ENCODE results near the gene CAPN9.

CAPN9 gene

GRCh38 chr1:230772457-230773395 lies 25.5 kb downstream of the CAPN9 start:
- no peak for DNase-seq

- no peak for DNase-seq
These were observed 26.3 kb downstream of the CAPN9 start for GRCh38 chr1:230773396-230774033.

GRCh38 chr1:230778916-230779590 lies 31.9 kb downstream of the CAPN9 start:
- DNase-seq = no peak

- no peak for DNase-seq
These were observed 33.9 kb downstream of the CAPN9 start for GRCh38 chr1:230781131-230781530.

GRCh38 chr1:230781594-230781993 lies 34.4 kb downstream of the CAPN9 start:
- no peak for DNase-seq

GRCh38 chr1:230784163-230784562 lies 37.0 kb downstream of the CAPN9 start:
- no peak for DNase-seq

- DNase-seq = no peak
These were observed 38.6 kb downstream of the CAPN9 start for GRCh38 chr1:230785636-230786384.

GRCh38 chr1:230786385-230786753 lies 39.2 kb downstream of the CAPN9 start:
- no peak for DNase-seq

GRCh38 chr1:230787471-230787870 lies 40.3 kb downstream of the CAPN9 start:
- DNase-seq = no peak

GRCh38 chr1:230788561-230789275 lies 41.5 kb downstream of the CAPN9 start:
- no peak for DNase-seq

- no peak for DNase-seq
These were observed 42.8 kb downstream of the CAPN9 start for GRCh38 chr1:230790026-230790425.

GRCh38 chr1:230791986-230792564 lies 44.9 kb downstream of the CAPN9 start:
- no peak for DNase-seq

- DNase-seq = no peak
These were observed 45.7 kb downstream of the CAPN9 start for GRCh38 chr1:230792691-230793462.

GRCh38 chr1:230793463-230793745 lies 46.2 kb downstream of the CAPN9 start:
- DNase-seq = no peak

GRCh38 chr1:230794431-230794830 lies 47.2 kb downstream of the CAPN9 start:
- DNase-seq = no peak

GRCh38 chr1:230794871-230795605 lies 47.9 kb downstream of the CAPN9 start:
- no peak for DNase-seq

- no peak for DNase-seq
These were observed 49.4 kb downstream of the CAPN9 start for GRCh38 chr1:230796626-230797025.

- DNase-seq = no peak
These were observed 50.3 kb downstream of the CAPN9 start for GRCh38 chr1:230797376-230797920.

- DNase-seq = no peak
These were observed 50.8 kb downstream of the CAPN9 start for GRCh38 chr1:230797942-230798365.

- no peak for DNase-seq
These were observed 51.3 kb downstream of the CAPN9 start for GRCh38 chr1:230798491-230798890.

Data from stimulated activated CD4-positive, alpha-beta T cell treated with anti-CD3 and anti-CD28 coated beads, Interleukin-4, amount 100 ng/mL, for 24 hours (primary cell).